ENCODE results near the gene BTAF1.
"Not testable (repeated sequence)": the region's sequence is repeated elsewhere in the genome, so short reads cannot be mapped to it uniquely, and the experiment has no call there.

Gene BTAF1

DNA sequence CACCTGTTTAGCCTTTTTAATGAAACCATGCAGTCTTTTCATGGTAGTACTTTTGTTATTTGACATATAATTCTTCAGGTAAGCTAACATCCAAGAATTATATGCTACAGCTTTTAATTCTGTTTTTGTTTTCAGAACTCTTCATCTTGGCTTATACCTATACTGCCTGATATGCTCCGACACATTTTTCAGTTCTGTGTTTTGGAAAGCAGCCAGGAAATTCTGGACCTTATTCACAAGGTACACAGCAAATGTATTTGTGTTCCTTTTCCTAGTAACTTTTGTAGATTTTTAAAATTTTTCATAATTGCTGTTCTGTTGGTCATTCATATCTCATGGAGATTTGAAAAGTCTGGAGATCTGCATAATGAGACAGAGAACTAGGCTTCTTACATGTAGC, 56.7 kb downstream of the BTAF1 start:
- no peak for DNase-seq

DNA sequence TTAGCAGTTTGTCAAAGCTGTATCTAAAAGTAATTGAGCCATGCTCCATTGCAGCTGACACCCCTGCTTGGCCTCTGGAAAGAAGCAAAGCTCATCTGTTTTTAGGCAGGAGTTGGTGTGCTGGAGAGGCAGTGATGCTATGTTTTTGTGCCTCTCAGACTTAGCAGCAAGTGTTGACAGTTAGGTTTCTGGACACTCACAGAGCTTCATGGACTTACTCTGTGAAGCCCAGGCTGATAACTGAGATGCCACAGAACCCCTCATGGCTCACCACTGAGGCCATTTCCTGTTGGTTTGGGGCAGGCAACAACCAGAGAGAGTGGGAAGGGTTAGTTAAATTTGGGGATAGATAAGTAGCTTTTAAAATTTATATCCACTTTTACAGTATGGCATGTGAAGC, 59.8 kb downstream of the BTAF1 start:
- no peak for DNase-seq

DNA sequence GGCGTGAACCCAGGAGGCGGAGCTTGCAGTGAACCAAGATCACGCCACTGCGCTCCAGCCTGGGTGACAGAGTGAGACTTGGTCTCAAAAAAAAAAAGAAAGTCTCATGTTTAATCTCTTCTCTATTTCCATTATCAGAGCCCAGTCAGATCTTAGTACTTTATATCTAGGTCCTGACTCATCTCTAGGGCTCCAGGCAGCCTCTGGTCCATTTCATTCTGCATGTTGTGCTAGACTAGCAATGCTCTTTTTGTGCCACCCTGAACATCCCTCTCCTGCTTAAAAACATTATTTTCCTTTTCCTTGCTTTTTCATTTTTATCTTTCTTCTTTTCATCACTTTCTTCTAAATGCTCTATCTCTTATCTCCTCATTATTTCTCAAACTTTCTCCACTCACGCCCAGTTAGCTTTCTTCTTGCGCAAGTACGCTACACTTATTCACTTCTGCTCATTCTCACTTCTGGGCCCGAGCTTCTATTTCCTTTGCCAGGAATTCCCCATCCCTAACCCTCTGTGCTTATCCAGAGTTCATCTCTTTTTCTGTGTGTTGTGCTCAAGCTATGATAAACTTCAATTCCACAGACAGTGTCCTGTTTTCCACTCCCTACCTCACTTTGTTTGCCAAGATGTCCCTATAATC, 63.9 kb downstream of the BTAF1 start:
- DNase-seq = no peak

DNA sequence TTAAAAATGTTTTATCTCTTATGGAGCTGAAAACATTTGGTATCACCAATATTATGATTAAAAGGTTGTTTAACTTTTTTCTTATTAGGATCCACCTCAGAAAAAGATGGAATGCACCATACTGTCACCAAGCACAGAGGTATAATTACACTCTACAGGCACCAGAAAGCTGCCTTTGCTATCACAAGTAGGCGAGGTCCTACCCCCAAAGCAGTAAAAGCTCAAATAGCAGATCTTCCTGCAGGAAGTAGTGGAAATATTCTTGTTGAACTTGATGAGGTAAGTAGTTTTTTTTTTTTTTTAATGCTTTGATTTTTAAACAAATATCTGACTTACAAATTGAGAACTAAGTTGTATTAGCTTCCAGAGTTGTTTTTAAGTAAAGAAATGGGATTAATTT, 68.5 kb downstream of the BTAF1 start:
- no peak for DNase-seq

DNA sequence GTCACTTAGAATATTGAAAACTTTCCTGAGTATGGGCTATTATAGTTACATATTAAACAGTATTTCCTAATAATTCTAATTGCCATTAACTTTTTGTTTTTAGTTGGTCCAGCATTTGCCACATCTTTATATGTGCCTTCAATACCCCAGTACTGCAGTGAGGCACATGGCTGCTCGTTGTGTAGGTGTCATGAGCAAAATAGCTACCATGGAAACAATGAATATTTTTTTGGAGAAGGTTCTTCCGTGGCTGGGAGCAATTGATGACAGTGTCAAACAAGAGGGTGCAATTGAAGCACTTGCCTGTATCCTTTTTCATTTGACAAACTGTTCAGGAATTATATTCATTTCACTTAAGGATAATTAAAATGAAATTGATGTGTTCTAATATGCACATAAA, 72.7 kb downstream of the BTAF1 start:
- no peak for DNase-seq

DNA sequence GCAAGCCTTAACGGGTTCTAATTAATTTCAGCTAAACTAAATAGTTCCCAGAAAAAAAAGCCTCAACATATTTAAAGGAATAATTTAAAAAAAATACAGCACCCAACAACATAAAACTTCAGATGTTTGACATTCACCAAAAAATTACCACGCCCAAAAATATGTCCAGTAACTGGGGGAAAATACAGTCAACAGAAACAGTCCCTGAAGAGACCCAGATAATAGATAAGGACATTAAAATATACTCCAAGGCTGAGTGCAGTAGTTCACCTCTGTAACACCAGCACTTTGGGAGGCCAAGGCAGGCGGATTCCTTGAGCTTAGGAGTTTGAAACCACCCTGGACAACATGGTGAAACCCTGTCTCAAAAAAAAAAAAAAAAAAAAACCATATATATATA, 78.0 kb downstream of the BTAF1 start:
- DNase-seq = no peak

DNA sequence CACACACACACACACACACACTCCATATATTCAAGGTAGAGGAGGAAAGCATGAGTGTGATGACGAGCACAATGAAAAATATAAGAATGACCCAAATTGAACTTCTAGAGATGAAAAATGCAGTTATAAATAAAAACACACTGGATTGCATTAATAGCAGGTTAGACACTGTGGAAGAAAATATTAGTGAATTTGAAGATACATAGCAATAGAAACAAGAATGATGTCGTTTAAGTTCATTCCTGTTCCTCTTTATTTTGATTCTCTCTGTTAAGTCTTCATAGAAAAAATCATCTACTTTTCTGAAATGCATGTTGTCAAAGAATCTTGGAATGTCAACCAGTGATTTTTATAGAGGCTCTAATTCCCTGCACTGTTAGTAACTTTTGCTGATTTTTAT, 78.4 kb downstream of the BTAF1 start:
- no peak for DNase-seq

DNA sequence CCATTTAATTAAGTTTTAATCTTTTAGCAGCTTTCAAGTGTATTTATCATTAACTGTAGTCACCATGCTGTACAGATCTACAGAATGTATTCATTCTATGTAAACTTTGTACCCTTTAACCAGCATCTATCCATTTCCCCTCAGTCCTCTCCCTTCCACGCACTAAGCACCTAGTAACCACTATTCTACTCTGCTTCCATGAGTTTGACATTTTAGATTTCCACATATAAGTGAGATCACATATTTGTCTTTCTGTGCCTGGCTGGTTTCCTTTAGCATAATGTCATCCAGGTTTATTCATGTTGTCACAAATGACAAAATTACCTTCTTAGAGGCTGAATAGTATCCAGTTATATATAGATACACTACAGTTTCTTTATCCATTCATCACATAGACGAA, 79.7 kb downstream of the BTAF1 start:
- DNase-seq = no peak

DNA sequence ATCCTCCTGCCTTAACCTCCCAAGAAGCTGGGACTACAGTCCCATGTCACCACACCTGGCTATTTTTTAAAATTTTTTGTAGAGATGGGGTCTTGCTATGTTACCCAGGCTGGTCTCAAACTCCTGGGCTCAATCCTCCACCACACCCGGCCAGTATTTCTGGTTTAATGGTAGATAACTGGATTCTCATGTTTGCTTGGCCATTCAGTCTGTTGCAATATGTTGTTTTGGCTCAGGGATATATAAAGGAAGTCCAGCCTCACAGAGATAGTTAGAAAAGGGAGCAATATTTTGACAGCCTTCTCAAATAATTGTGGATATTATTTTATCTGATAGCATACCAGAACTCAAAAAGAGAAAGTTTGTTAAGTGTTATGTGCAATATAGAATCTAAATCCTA, 82.4 kb downstream of the BTAF1 start:
- DNase-seq = no peak

DNA sequence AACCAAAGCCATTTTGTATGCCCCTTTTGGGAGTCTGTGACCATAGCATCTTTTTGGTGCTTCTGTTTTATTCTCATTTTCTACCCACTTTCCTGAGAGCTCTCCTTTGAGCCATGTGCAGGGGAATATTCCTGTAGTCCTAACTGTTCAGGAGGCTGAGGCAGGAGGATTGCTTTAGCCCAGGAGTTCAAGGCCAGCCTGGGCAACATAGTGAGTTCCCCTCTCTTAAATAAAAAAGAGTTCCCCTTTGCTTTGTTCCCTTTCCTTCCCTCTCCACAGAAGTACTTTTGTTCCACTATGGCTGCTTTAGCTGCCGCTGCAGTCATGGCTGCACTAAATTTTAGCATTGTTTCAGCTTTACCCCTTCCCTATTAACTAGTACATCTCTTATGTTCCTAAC, 85.9 kb downstream of the BTAF1 start:
- DNase-seq = no peak

DNA sequence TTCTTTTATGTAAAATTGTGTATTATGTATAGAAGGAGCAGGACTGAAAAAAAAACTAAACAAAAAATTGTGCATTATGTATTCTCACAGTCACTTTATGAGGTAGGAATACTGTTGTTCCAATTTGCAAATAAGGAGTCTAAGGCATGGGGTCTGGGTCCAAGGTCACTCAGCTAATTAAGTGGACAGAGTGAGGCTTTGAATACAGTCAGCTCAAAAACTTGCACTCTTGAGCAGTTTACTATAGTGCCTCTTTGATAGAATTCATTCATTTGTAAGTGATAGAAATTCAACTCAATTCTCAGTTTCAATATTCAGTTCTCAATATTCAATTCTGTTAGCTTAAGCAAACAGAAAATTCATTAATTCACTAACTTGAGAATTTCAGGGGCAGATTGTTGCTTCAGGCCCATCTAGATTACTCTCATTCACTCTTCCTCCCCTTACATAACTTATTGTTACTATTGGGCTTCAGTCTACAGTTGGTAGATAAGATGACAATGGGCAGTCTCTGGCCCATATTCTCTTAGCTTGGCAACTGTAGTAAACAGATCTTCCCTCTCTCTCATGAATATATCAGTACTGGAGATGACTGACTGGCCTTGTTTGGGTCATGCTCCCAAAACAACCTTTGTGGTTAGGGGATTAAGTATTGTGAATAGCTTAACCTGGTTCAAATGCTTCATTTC, 86.6 kb downstream of the BTAF1 start:
- no peak for DNase-seq

DNA sequence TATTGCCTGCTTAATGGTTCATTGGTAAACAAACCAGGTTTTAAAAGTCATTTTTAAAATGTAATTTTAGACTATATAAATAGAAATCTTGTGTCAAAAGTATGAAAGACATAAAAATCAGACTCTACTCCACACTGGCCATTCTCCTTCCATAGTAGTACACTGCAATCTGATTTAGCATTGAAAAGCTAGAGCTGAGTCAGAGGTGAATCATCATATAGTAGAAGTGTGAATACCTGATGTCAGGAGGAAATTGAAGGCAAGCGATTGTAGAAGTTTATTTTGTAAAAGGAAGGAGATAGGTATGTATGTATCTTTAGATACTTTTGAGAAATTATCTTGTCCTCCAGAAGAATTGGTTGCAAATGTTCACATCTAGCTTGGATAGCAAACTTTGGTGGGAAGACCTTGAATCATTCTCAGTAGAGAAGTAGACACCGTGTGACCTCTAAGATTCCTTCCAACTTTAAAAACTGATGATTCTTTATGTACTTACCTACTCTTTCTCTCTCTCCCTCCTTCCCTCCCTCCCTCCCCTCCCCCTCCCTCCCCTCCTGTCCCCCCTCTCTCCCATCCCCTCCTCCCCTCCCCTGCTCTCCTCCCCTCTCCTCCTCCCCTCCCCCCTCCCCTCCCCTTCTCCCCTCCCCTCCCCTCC, 88.1 kb downstream of the BTAF1 start:
- no peak for DNase-seq

DNA sequence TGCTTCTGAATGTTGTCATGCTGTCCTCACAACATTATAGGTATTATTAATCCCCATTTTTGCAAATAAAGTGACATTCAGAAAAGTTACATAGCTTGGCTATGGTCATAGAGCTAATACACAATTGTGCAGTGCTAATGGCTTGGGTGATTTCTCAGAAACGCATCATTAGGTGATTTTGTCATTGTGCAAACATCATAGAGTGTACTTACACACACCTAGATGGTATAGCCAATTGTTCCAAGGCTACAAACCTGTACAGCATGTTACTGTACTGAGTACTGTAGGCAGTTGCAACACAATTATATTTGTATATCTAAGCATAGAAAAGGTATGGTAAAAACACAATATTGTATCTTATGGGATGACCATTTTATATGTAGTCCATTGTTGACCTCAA, 91.0 kb downstream of the BTAF1 start:
- DNase-seq = no peak

DNA sequence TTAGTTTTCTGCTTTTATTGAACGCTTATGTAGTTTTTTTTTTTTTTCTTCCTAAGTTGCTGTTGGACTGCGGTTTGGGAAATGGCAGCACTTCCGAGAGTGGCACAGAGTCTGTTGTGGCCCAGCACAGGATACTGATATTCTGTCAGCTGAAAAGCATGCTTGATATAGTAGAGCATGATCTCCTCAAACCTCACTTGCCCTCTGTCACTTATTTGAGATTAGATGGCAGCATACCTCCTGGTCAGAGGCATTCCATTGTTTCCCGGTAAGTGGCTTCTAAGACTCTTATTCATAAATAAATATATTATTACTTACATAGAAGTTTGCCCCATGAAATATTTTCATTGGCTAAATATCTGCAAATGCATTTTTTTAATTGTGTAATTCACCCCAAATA, 101.1 kb downstream of the BTAF1 start:
- DNase-seq = no peak

DNA sequence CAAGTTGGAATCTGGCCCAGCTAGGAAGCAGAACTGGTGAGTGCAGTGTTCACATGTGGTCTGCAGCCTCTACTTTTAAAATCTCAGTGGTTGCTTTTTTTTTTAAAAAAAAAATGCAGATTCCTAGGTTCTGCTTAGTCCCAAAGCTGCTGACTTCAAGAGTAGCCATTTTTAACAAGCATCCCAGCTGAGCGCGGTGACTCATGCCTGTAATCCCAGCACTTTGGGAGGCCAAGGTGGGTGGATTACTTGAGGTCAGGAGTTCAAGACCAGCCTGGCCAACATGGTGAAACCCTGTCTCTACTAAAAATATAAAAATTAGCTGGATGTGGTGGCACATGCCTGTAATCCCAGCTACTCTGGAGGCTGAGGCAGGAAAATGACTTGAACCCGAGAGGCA, 101.8 kb downstream of the BTAF1 start:
- DNase-seq = not testable (repeated sequence)

DNA sequence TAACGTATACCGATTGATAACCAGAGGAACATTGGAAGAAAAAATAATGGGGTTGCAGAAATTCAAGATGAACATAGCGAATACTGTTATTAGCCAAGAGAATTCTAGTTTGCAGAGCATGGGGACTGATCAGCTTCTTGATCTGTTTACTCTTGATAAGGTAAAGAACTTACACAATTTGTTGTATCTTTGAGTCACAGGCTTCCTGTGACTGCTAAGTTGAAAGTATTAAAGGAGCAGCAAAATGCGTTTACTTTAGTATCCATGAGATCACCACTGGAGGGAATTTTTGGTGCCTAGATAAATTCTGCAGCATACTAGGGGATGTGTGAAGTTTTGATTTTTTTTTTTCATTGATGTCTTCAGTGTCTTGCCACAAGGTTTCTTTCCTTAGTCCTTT, 103.6 kb downstream of the BTAF1 start:
- no peak for DNase-seq

DNA sequence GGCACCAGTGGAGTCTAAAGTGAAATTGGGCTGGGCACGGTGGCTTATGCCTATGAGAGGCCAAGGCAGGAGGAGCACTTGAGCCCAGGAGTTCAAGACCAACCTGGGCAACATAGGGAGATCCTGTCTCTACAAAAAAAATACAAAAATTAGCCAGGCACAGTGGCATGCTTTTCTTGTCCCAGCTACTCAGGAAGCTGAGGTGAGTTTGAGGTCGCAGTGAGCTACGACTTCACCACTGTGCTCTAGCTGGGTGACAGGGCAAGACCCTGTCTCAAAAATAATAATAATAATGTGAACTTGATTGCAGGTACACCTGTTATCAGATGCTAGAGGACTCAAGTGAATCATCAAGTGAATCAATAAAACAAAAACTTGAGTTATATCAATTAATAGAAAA, 108.0 kb downstream of the BTAF1 start:
- no peak for DNase-seq

DNA sequence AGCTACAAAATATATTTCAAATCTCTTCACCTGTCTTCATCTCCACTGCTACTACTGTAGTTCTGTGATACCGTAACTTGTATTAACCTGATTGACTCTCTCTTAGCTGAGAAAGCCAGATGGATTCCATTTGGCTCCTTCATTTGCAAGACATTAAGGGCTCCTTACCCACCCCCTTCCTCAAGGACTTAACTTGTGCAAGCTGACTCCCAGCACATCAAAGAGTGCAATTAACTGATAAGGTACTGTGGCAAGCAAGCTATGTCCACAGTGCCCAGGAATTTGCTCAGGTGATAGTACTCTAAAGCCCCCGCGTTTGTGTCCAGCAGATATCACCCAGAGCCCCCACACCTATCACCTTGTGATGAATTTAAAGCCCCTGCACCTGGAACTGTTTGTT, 109.5 kb downstream of the BTAF1 start:
- not testable (repeated sequence) for DNase-seq

DNA sequence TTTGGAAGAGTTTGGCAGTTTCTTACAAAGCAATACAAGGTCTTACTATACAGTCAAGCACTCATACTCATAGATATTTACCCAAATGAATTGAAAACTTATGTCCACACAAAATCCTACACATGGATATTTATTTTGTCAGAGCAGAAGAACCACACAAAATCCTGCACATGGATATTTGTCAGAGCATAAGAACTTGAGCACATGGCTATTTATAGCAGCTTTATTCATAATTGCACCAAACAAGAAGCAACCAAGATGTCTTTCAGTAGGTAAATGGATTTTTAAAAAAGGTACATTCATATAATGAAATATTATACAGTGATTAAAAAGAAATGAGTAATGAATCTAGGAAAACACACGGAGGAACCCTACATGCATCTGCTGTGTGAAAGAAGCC, 115.4 kb downstream of the BTAF1 start:
- DNase-seq = no peak

DNA sequence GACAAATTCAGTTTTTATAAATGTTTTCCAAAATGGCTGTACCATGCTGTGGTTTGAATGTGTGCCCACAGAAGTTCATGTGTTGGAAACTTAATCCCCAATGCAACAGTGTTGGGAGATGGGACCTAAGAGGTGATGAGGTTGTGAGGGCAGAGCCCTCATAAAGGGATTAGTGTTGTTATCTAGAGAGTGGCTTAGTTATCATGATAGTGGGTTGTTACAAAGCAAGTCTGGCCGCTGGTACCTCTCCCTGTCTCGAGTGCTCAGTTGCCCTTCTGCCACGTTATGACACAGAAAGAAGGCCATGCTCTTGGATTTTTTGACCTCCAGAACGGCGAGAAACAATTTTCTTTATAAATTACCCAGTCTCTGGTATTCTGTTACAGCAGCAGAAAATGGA, 119.0 kb downstream of the BTAF1 start:
- DNase-seq = no peak

DNA sequence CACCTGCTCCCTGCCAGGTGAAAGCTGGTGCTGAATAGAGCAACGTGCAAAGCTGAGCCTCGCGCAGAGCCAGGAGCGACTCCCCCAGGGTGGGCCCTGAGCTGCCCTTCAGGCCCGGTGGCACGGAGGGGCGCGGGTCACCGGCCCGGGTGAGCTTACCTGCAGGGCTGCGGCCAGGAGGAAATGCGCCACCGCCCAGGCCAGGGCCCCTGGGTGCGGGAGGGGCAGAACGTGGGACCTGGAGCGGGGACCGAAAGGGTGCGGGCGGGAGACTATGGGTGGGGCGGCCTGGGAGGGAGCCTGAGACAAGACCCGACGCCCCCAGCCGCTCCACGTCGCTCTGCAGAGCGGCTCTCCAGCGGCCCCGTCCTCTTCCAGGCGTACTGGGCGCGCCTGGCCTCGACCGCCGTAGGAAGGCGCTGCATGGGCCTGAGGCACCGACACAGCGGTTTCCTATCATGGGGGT, 122.1 kb downstream of the BTAF1 start:
- no peak for DNase-seq

DNA sequence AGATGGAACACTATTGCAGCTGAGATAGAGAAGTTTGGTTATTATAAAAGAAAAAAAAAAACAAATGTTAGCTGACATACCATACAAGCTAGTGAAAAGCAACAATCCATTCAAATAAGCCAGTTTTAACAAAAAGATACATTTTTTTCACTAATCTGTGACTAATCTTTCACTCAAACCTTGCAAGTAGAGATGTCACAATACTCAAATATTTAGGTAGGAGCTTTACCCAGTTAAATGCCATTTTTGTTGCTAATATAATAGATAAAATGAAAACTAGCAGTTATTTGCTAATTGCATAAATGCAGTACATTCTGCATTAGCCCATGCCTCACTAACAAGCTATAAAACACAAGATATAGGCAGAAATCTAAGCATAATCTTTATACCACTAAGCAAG, 123.6 kb downstream of the BTAF1 start:
- DNase-seq = no peak

DNA sequence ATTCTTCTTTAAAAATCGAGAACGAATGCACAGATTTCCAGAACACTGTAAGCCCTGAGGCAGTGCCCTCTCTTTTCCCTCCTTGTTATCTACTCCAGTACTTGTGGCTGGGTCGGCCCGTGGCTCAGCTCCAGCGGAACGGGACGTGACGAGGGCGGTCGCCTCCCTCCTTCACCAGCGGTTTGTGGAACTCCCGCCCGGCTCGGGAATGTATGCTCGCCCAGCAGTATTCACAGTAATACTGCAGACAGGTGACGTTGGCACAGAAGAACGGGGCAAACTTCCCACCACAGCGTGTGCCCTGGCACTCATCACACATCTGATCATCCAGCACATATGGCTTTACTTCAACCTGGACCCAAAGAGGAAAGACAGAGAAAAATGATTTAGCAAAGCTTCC, 128.5 kb downstream of the BTAF1 start:
- no peak for DNase-seq

DNA sequence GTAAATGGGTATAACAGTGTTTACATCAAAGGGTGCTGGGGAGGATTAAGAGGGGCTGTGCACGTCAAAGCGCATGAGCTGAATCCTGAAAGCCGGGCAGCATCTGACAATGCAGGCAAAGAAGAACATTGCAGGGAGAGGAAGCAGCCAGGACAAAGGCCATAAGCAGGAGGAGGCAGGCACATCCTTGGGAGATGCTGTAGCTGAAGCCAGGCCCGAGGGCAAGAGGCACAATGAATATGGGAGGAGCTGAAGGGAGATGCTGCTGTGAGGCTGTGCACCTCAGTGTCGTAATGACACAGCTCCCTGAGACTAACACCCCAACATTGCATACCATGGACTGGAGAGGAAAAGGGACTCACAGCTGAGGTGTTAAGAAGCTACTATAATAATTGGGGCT, 129.2 kb downstream of the BTAF1 start:
- DNase-seq = no peak

DNA sequence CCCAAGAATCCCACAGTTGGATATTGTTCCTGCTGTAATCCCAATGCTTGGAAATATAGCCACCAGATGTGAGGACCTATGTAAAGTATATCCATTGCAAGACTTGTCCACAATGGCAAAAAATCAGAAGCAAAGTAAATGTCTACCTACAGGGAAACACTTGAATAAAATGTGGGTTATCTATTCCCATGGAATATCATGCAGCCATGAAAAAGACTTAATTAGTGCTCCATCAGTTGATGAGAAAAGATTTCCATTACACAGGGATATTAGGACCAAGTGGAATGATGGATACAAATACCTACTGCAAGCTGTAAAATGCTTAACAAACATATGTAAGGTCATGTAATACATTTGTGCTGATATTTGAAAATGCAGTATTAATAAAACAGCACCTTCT, 131.2 kb downstream of the BTAF1 start:
- DNase-seq = no peak

Data from NCI-H510A (cell line).